Measurements from ENCODE around the gene PRR29.
"Not testable (repeated sequence)": the region's sequence is repeated elsewhere in the genome, so short reads cannot be mapped to it uniquely, and the experiment has no call there.

PRR29 gene

DNA sequence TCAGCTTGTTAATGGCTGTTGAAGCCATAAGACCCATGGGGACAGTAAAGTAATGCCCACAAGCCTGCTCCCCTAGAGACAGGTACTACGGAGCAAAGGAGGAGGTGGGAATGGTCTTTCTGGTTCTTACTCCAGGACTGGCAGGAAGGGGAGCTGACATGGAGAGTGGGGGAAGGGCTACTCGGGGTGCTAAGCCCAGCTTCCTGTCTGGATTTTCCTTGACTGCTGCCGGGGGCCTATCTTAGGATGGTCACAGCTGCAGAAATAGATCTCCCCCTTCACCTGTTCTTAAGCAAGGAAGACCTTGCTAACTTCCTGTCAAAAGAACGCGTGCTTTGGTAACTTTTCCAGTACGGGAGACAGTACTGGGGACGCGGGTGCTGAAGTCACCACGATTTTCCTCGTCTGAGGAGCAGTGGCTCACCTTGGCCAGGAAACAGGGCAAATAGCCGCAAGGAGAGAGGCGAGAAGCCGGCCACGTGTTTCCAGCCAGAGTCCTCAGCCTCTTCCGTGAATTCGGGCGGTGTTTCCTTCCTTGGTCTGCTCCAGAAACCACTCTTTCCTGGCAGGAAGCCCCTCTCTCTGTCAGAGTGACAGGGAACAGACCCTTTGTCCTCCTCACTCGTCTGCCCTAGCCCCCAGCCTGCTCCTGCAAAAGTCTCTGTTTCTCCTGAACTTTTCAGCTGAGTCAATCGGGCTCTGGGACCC lies 656 bp upstream of the PRR29 start:
- no peak for DNase-seq (ENCODE audit: low read depth in 2 of 2)

DNA sequence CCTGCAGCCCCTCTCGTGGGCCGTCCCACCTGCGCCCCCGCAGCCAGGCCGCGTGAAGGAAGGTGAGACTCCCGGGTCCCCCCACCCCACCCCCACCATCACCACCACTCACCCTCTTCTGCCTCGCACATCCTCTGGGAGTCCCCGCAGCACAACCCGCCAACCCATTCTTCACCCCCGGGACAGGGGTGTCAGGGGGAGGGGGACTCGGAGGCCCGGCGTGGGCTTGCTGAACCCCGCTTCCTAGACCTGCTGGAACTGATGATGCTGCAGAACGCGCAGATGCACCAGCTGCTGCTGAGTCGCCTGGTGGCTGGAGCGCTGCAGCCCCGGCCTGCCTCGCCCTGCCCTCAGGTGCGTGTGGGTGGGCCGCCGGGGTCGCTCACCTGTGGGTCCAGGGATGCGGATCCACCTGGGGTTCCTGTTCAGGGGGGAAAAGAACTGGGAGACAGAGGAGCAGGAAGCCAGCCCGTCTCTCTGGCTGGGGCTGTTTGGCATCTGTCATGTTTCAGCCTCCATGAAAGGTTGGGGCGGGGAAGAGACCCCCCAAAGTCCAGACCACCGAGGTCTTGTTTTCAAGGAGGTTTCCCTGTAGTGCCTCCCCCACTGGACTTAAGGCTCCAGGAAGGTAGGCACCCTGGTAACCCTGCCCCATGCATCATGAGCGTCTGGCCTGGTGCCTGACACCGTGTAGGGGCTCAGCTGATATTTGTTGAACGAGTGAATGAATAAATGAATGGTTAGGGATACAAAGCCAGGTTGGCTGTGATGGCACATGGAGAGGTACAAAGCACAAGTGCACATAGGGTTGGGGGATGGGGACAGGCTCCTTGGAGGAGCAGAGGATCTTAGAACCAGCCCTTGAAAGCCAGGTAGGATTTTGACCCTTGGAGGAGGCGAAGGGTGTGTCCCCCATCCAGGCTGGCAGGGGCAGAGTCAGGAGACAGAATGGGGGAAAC lies 849 bp downstream of the PRR29 start:
- DNase-seq (ENCODE audit: low read depth in 2 of 2) = no peak

DNA sequence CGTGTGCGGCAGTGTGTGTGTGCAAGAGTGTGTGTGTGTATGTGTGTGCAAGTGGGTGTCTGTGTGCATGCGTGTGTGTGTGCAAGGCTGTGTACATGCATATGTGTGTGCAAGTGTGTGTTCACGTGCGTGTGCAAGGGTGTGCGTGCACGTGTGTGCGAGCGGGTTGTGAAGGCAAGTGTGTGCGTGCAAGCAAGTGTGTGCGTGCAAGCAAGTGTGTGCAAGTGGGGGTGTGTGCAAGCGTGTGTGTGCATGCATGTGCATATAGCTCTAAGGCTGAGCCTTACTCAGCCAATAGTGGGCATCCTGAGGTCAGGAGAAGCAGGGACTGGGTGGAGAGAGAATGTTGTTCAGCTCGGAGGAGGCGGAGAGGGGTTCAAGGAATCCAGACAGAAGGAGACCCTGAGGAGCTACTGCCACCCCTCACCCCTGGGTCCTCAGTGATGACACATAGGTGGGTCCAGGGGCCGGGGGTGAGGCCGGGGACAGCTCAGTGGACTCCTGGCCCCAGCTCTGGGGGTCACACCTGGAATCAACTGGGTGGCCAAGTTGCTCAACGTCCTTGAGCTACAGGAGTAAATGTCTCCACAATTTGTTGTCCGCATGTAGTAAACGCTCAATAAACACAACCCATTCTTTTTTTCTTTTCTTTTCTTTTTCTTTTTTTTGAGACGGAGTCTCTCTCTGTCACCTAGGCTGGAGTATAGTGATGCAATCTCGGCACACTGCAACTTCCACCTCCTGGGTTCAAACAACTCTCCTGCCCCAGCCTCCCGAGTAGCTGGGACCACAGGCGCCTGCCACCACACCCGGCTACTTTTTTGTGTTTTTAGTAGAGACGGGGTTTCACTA lies 1.8 kb downstream of the PRR29 start:
- DNase-seq (ENCODE audit: low read depth in 2 of 2) = no peak

DNA sequence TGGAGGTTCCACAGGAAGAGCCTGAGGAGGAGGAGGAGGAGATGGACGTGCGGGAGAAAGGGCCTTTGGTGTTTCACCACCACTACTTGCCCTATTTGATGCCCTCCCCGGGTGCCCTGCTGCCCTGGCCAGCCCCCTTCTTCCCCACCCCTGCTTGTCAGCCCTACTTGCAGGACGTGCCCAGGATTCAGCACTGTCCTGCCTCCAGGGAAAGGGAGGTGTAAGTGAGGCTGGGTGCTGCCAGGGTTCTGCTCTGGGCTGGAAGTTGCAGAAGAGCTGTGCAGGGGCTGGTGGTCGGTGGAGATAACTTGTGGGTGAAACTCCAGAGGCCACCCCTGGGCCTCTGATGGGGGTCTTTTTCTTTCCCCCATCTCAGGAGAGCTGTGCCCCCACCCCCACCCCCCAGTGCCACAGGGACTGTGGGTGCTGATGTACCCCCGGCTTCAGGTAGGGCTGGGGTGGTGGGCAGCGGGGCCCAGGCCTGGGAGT lies 3.0 kb downstream of the PRR29 start:
- no peak for DNase-seq (ENCODE audit: low read depth in 2 of 2)

DNA sequence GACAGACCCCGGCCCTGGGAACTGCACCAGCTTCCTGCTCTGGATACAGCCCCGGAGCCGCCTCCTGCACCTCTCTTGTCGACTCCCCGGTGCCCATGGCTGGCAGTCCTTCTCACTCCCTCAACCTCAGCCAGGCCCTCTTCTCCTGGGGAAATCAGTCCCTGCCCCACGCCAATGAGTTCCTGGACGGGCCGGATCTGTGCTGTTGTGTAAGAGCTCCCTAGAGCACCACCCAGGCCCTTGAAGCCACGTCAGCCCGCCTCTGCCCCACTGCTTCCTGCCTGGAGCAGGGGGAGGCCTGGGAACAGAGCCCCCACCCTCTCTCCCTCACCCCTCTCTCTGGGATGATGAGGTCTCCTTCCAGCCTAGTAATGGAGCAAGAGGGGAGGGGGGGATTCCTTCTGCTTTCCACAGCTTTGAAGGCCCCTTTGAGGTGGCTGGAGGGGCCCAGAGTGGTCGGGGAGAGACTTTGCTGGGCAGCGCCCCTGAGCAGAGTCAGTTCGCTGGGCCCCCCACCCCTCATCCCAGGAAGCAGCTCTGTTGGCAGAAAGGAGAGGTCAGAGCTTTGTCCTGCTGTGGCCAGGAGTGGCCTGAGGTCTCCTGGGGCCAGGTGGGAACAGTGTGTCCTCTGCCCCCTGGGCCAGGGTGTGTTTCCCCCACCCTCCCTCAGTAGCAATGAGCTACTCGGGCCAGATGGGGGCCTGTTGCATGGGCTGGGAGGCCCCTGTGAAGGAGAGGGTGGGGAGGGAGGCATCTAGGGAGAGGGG lies 3.8 kb downstream of the PRR29 start:
- DNase-seq (ENCODE audit: low read depth in 2 of 2) = no peak

DNA sequence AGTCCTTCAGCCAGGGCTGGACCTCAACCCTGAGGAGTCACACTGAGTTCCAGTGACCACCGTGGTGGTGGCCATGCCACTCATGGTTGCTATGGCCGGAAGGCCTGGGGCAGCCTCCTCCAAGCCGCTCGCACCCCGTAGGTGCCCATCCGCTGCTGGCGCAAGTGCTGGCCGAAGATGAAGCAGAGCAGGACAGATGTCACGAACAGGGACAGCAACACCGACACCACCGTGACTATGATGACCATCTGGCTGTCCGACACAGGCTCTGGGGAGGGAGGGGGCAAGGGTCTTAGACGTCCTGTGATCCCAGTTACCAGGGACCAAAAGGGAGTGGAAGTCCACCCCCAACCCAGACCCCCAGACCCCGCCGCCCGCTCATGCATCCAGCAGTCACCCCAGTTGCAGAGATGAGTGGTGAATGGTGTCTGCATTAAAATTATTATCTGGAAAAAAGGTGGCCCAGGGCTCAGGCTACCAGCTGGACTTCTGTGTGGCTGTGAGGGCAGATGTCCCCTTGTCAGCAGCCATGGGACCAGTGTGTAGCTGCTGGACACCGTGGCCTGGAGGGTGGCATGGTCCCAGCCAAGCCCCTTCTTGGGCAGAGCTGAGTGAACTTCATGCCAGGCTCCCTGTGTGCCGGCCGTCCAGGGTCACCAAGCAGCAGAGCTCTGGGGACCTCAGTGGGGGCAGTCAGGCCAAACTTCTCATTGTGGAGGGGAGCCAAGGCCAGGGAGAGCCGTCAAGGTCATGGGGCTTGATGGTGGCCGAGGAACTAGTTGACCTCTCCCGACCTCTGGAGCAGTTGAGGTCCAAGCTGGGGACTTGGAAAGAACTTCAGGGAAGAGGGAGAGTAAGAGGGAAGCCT lies 4.7 kb downstream of the PRR29 start:
- no peak for DNase-seq (ENCODE audit: low read depth in 2 of 2)

DNA sequence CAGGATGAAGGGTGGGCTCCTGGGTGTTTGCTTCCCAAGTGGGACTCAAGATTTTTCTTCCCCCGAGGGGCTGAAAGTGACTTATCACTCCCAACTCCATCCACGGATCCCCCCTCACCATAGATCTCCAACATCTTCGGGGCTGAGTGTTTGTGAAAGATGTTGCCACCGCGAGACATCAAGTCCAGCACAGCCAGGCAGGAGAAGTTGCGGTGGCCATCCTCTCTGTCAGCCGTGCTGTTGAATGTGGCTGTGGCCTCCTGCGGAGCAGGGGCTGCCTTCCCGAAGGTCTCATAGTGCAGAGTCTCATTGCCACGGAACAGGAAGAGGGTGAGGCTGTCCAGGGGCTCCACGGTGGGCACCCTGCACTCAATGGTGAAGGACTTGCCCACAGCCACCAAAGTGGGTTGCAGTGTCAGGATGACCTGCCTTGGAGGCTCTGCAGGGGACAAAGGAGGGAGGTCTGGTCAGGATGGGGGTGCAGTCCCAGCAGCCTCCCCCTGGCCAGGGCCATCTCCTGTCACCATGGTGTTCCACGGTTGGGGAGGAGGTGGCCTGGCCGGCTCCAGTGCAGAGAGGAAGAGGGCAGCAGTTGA lies 5.5 kb downstream of the PRR29 start:
- DNase-seq (ENCODE audit: low read depth in 2 of 2) = no peak

DNA sequence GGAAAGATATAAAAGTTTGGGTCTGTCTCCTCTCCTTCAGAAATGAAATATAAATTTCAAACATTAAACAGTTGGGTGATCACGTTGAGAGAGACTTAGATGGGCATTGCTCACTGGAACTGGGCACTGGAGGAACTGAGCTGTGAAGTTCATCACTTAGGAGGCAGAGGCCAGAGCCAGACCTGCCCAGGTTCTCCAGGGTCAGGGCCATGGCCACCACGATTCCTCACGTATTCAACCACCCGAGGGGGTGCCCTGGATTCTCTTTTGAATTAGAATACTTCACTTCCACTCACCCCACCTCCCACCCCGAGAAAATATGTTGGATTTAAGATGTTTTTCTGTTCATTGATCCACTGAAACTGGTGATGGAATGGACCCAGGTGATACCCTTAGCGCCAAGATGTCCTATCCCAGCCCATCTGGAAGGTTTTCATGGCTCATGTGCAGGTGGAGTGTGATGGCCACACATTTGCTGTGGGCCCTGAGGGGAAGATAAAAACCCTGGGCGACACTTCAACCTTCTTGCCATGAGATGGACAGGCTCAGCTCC lies 6.1 kb downstream of the PRR29 start:
- DNase-seq (ENCODE audit: low read depth in 2 of 2) = no peak

DNA sequence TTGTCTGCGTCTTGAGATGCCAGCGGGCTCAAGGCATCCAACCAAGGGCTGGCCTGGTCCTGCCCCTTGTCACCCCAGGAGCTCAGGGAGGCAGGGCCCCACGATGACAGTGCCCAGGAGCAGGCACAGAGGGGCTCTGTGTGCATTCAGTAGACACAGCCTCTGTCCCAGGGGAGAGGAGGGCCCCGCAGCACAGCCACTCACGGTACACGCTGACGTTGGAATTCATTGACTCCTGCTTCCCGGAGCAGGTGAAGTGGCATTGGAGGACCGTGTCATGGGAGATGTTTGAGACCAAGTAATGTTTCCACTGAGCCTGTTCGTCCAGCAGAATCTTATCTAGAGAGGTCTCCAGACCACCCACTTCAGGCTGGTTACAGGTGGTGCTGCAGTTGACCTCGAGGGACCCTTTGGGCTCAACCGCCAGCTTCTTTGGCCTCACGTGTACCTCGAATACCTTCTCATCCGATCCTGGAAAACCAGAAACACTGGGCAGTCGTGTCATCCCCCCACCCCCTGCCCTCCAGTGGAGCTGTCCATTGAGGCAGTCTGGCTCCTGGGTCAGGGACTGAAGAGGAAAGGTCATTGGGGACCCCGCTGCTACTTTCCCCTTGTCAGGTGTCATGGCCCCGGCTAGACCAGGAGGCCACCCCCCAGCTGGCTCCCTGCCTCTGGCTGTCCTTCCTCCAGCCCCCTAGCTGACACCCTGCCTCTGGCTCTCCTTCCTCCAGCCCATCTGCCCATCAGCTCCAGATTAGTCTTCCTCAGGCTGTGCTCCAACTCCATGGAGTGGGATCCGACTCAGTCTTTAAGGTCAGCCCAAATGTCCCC lies 7.0 kb downstream of the PRR29 start:
- DNase-seq (ENCODE audit: low read depth in 2 of 2) = no peak

DNA sequence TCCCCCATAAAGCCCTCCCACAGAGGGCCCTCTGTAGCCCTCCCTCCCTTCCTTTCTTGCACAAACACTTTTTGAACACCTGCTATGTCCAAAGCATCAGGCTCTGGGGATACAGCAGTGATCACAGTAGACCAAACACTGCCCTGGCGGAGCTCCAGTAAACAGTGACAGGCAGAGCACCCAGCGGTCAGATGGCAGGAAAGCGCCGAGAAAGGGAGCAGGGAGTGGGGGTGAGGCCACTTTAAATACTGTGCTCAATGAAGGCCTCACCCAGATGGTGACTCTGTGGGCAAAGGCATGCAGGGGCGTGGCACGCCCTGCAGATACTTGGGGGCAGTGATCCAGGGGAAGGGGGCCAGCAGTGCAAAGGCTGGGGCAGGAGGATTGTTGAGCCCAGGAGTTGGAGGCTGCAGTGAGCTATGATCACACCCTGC lies 7.6 kb downstream of the PRR29 start:
- DNase-seq (ENCODE audit: low read depth in 2 of 2) = no peak

DNA sequence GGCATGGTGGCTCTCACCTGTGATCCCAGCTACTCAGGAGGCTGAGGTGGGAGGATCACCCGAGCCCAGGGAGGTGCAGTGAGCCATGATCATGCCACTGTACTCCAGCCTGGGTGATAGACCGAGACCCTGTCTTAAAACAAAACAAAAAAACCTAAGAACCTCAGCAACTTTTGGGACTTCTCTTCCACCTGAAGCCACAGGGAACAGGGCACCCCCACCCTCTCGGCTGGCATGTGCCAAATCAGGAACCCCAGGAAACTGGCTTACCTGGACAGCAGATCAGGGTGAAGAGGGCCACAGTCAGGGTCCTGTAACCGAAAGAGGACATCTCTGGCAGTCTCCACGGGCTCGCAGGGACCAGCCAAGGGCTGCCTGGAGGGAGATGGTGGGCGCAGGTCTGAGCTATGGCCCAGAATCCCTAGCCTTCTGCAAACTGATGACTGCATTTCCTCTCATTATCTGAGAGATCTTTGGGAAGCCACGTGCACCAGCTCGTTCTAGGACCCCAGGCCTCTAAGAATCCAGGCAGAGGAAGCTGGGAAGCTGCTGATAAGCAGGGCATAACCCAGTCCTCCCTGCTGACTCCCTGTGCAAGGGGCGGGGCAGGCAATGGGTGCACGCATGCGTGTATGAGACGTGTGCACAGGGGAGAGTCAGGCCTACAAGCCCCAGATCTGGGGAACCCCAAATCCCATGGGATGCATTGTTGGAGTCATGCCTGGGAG lies 8.4 kb downstream of the PRR29 start:
- no peak for DNase-seq (ENCODE audit: low read depth in 2 of 2)

DNA sequence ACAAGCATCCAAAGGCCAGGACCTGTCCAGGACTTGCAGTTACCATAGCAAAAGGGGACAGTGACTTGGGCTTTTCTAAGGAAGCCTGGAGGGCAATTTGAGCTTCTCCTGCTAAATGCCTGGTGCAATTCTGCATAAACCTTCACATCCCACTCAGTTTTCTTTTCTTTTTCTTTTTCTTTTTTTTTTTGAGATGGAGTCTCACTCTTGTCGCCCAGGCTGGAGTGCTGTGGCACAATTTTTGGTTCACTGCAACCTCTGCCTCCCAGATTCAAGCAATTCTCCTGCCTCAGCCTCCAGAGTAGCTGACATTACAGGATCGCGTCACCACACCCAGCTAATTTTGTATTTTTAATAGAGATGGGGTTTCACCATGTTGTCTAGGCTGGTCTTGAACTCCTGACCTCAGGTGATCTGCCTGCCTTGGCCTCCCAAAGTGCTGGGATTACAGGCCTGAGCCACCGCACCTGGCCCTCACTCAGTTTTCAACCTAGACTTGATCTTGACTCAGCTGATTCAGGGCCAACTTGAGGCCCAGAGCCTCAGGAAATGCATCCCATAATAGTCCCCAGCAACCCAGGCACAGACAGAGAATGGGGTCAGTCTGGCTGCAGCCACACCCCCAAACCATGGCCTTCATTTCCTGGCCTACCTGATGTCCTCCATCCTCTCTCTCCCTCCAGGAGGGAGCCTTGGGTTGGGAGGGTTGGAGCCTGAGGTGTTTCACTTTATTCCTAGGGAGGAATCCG lies 9.1 kb downstream of the PRR29 start:
- not testable (repeated sequence) for DNase-seq (ENCODE audit: low read depth in 2 of 2)

DNA sequence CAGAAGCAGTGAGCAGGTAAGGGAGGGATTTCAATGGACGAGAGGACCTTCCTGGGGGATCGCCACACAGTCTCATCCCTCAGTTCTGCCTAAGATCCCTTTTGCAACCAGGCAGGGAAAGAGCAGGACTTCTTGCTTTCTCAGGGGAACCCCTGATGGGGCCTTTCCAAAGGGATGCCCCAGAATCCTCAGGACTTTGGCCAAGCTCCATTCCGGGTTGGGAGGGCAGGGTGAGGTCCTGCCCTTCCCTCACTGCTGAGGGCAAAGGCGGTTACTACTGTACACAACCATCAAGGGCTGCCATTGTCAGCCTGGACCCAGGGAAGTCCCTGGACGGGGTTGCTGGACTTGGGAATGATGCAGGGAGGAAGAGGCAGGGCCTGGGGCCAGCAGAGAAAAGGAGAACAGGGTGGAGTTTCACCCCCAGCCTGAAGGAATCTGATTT lies 9.7 kb downstream of the PRR29 start:
- no peak for DNase-seq (ENCODE audit: low read depth in 2 of 2)

DNA sequence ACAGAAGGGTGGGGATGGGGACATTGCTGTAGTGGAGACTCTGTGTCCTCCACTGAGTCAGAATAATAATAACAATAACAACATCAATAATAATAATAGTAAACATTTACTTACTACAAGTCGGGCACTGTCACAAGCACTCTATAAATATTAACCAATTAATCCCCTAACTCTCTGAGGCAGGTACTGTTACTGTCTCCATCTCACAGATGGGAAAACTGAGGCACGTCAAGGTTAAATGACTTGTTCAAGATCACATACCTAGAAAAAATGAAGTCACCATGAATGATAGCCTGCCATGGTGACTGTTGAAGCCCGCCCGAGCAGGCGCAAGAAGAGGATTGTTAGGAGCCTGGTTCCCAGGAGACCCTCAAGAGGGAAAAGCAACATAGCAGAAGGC lies 10.2 kb downstream of the PRR29 start:
- no peak for DNase-seq (ENCODE audit: low read depth in 2 of 2)

DNA sequence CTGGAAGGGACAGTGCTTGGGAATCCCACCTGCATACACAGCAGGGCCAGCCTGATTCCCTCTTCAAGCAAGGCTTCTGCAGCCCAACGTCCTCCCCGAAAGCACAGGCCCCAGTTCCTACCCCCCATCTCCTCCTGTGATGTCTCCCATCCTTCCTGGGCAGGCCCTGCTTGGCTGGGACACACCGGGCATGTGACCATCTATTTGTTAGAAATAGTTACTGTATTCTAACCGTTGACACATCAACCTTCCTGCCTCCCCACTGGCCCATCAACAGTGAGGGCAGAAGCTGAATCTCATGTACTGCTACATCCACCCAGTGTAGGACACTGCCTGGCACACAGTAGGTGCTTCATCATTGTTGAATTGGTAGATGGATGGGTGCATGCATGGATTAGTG lies 10.7 kb downstream of the PRR29 start:
- DNase-seq (ENCODE audit: low read depth in 2 of 2) = no peak

DNA sequence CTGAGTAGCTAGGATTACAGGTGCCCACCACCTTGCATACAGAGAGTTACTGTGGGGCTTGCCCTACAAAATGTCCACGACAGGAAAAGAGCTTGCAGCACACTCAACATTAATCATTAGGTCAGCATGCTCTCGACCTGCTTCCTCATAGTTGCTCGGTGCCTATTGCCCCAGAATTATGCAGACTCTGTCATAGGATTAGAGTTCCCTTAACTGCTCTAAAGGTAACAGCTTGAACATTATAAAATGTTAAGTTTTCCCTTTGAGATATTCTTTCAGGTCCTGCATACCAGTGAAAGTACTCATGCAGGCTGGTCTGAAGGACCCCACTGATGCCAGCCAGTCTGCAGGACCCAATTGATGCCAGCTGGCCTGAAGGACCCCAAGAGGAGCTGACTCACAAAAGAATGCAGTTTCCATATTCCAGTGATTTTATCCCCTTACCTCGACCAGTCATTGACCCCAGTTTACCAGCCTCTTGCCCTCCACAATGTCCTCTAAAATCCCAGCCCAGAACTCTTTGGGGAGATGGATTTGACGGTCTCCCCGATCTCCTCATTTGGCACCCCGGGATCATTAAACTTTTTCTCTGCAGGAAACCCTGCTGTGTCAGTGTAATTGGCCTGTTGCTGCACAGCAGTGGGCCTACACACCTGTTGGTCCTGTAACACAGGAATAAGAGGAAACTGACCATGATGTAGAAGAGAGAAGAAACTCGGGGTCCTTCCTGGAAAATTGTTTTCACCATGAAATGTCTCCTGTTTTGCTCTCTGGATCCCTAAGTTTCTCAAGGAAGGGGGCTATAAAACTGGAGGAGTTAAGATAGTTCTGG lies 11.6 kb downstream of the PRR29 start:
- no peak for DNase-seq (ENCODE audit: low read depth in 2 of 2)

Data from activated CD8-positive, alpha-beta memory T cell treated with anti-CD3 and anti-CD28 coated beads for 4 hours (primary cell).